ENCODE measurements around the gene NKX3-2. TPM values are rescaled to one million over a fixed set of nuclear protein-coding genes. Genes with fewer than 3 reads are reported as not detected.

The NKX3-2 gene
- total and polyA plus RNA-seq, 2 of the 4 experiments (the other 2 are of a cell fraction), result 0.05 TPM; not detected in 1

DNA sequence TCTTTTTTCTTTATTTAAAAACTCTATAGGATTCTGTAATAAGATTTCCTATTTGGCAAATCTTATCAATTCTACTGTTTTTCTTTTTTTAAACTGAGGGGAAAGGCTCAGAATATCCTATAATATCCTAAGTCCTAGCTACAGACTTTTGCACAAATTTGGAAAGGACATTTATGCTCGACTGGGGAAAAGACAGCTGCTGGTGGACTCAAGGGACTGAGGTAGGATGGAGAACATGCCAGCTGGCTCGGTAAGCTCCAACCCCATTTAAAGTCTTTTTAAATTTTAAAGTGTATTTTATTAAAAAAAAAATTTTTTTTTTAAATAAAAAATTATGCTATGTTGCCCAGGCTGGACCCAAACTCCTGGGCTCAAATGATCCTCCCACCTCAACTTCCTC, 46.5 kb upstream of the NKX3-2 start:
- H3K4me2 ChIP-seq (ENCODE audit: low read depth, low read length), result no peak overlapping the region
- WGBS, 2 experiments (ENCODE audit: extremely low coverage in 2 of 2, insufficient read length in 1 of 2), result no CpG with 5 or more reads among the region's 2 CpGs
- H2BK20ac ChIP-seq (ENCODE audit: low read depth, low read length), result no peak overlapping the region
- BruUV-seq (replicated peaks), result no TSS peak
- in situ Hi-C loops (cut with MboI; ENCODE audit: low sequenced_read_pairs), result no loop called here
- H2BK15ac ChIP-seq (ENCODE audit: low read depth, low read length), result no peak overlapping the region
- no peak overlapping the region for H2BK120ac ChIP-seq (ENCODE audit: low read depth, low read length)
- no peaks in the 10 kb centered on the region for H4K20me1 ChIP-seq (ENCODE audit: insufficient read depth, low read length)
- CTCF ChIA-PET, result interaction anchor here (1.1 kb wide), 1 partner anchor 25 kb away, joined by 3 read pairs; no protein-coding TSS in a partner anchor
- no peaks in the 10 kb centered on the region for H3K79me1 ChIP-seq (ENCODE audit: low read depth in 1 of 2, low read length in 2 of 2)
- no peak overlapping the region for H2BK5ac ChIP-seq (ENCODE audit: low read depth, low read length, poor library complexity, severe bottlenecking)
- no peak for DNase-seq
- H3K14ac ChIP-seq (replicated peaks; ENCODE audit: low read depth, low read length), result no peak overlapping the region
- TF ChIP-seq NFE2L2 (IDR thresholded peaks at IDR 0.05; ENCODE audit: low read depth, low read length), result no peak
- no peak for TF ChIP-seq SMC3 (IDR thresholded peaks at IDR 0.05; ENCODE audit: low read depth, low read length)
- no peak for TF ChIP-seq CEBPB (IDR thresholded peaks at IDR 0.05; ENCODE audit: low read depth, low read length)
- TF ChIP-seq CTCF (conservative IDR thresholded peaks at IDR 0.05; ENCODE audit: low read depth, low read length), result no peak
- TF ChIP-seq RCOR1 (IDR thresholded peaks at IDR 0.05; ENCODE audit: insufficient replicate concordance, low read length), result no peak
- TF ChIP-seq CHD1 (IDR thresholded peaks at IDR 0.05; ENCODE audit: low read depth, low read length), result no peak
- no peak for TF ChIP-seq USF2 (IDR thresholded peaks at IDR 0.05; ENCODE audit: low read depth, low read length)
- TF ChIP-seq POLR2A (IDR thresholded peaks at IDR 0.05; ENCODE audit: low read depth, low read length), result no peak
- TF ChIP-seq RFX5 (IDR thresholded peaks at IDR 0.05; ENCODE audit: low read depth, low read length), result no peak
- TF ChIP-seq MXI1 (IDR thresholded peaks at IDR 0.05; ENCODE audit: borderline replicate concordance, low read depth, low read length), result no peak
- no peak for TF ChIP-seq MAZ (IDR thresholded peaks at IDR 0.05; ENCODE audit: borderline replicate concordance, low read depth, low read length)
- TF ChIP-seq, protein P1, sequence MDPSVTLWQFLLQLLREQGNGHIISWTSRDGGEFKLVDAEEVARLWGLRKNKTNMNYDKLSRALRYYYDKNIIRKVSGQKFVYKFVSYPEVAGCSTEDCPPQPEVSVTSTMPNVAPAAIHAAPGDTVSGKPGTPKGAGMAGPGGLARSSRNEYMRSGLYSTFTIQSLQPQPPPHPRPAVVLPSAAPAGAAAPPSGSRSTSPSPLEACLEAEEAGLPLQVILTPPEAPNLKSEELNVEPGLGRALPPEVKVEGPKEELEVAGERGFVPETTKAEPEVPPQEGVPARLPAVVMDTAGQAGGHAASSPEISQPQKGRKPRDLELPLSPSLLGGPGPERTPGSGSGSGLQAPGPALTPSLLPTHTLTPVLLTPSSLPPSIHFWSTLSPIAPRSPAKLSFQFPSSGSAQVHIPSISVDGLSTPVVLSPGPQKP (IDR thresholded peaks at IDR 0.05; ENCODE audit: borderline replicate concordance, low read depth, low read length), result no peak
- no peak for TF ChIP-seq BHLHE40 (IDR thresholded peaks at IDR 0.05; ENCODE audit: low read depth, low read length)
- no peak for TF ChIP-seq FOS (IDR thresholded peaks at IDR 0.05; ENCODE audit: low read depth, low read length)
- TF ChIP-seq MAFK (IDR thresholded peaks at IDR 0.05; ENCODE audit: low read depth, low read length), result no peak
- TF ChIP-seq RAD21 (IDR thresholded peaks at IDR 0.05; ENCODE audit: low read length), result no peak
- no peak for ATAC-seq (ENCODE audit: low read depth)
- H2AFZ ChIP-seq (replicated peaks; ENCODE audit: low read length, poor library complexity), result no peak overlapping the region
- intact Hi-C loops (cut with micrococcal nuclease), result no loop called here
- no peak overlapping the region for H3K18ac ChIP-seq (ENCODE audit: low read depth, low read length)
- POLR2A ChIA-PET (ENCODE audit: unreplicated experiment), result no interaction called here
- H4K5ac ChIP-seq (ENCODE audit: low read depth, low read length), result no peak overlapping the region
- H3K4me1 ChIP-seq (ENCODE audit: control insufficient read depth, insufficient read depth, low read length), result no peaks in the 10 kb centered on the region
- no peak overlapping the region for H3K23ac ChIP-seq (ENCODE audit: low read depth, low read length)
- H3K27ac ChIP-seq (ENCODE audit: insufficient read depth, low read length), result no peak overlapping the region
- no peak overlapping the region for H4K8ac ChIP-seq (ENCODE audit: low read depth in 2 of 2, low read length in 2 of 2)
- H3K36me3 ChIP-seq (ENCODE audit: control insufficient read depth, insufficient read depth, low read length), result peaks cover 24% of the 10 kb centered on the region
- H3K56ac ChIP-seq (ENCODE audit: extremely low read depth, insufficient read depth, low read length), result no peak overlapping the region
- dilution Hi-C loops (cut with HindIII; ENCODE audit: low sequenced_read_pairs, unreplicated experiment), result no loop called here
- no peak overlapping the region for H4K91ac ChIP-seq (ENCODE audit: insufficient read depth, low read depth, low read length)
- H2AK5ac ChIP-seq (ENCODE audit: low read depth, low read length), result no peak overlapping the region
- H2AK9ac ChIP-seq (replicated peaks; ENCODE audit: low read depth, low read length, poor library complexity), result no peak overlapping the region
- no peak overlapping the region for H3K4me3 ChIP-seq (ENCODE audit: insufficient read depth, low read depth, low read length)
- H3K9ac ChIP-seq (ENCODE audit: low read depth, low read length), result no peak overlapping the region
- no peaks in the 10 kb centered on the region for H3K9me3 ChIP-seq (ENCODE audit: control insufficient read depth, insufficient read depth, low read length)
- H3K4ac ChIP-seq (ENCODE audit: low read depth, low read length), result no peak overlapping the region
- H3K9me1 ChIP-seq (ENCODE audit: insufficient read depth, low read length), result no peaks in the 10 kb centered on the region
- no peaks in the 10 kb centered on the region for H3K27me3 ChIP-seq (ENCODE audit: control insufficient read depth, insufficient read depth, low read length)
